Lower leg skin (tissue), 3 donors: Measurements from ENCODE around the gene KRTAP6-1.

Experiments used
- POLR2A ChIP-seq, 2 donors: fragments of 450-650 bp; IDR thresholded peaks; one replicate each; pipeline ENCODE4 v1.6.1; 2016 to 2017; ENCODE audit warnings: antibody characterized with exemption in 2 of 2, mild to moderate bottlenecking in 1 of 2, moderate library complexity in 1 of 2
- TF ChIP-seq, protein P1 (sequence below), 3 donors: fragments of 450-650 bp; IDR thresholded peaks; one replicate each; pipeline ENCODE4 v1.5.1; 2016; ENCODE audit warnings: antibody characterized with exemption in 3 of 3, mild to moderate bottlenecking in 3 of 3, moderate library complexity in 2 of 3

DNA sequence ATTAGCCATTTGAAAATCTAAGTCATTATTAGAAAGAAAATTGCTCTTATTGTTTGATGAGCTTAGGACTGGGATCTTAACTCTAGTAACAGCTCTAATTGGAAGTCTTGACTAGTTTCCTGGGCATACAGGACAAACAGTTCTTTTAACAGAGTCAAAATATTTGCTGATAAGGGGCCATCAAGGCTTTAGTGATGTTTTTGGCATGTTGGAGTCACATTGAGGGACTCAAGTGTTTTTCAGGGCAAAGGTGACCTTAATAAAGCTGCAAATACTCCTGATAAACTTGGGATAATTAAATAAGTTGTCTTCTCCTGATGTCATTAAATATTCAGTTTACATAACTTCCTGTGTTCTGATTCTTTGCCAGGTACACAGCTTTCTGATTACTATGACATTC is 46.1 kb downstream of the KRTAP6-1 start:
- TF ChIP-seq, protein P1, sequence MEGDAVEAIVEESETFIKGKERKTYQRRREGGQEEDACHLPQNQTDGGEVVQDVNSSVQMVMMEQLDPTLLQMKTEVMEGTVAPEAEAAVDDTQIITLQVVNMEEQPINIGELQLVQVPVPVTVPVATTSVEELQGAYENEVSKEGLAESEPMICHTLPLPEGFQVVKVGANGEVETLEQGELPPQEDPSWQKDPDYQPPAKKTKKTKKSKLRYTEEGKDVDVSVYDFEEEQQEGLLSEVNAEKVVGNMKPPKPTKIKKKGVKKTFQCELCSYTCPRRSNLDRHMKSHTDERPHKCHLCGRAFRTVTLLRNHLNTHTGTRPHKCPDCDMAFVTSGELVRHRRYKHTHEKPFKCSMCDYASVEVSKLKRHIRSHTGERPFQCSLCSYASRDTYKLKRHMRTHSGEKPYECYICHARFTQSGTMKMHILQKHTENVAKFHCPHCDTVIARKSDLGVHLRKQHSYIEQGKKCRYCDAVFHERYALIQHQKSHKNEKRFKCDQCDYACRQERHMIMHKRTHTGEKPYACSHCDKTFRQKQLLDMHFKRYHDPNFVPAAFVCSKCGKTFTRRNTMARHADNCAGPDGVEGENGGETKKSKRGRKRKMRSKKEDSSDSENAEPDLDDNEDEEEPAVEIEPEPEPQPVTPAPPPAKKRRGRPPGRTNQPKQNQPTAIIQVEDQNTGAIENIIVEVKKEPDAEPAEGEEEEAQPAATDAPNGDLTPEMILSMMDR (IDR thresholded peaks at IDR 0.05): no peak
- TF ChIP-seq POLR2A (IDR thresholded peaks at IDR 0.05): no peak
